Mesenchymal stem cell (in vitro differentiated cells and primary cell): ENCODE data around the gene GLP2R.
A peak's percentile ranks its signal among the peaks of the same experiment; 100 is the strongest.

Source experiments
- DNase-seq: peaks from one replicate; pipeline ENCODE4 v3.0.0-alpha.2; 2013
- H2AFZ ChIP-seq: one replicate; pipeline ENCODE4 v1.6.1; 2013; ENCODE audit warnings: low read depth, mild to moderate bottlenecking, control low read depth, inconsistent platforms, low read length, moderate library complexity
- H2AK5ac ChIP-seq: 2 replicates; pipeline ENCODE4 v1.6.1; 2013; ENCODE audit warnings: low read length, moderate library complexity, mild to moderate bottlenecking, inconsistent platforms; ENCODE audit not compliant: severe bottlenecking
- H2BK120ac ChIP-seq: one replicate; pipeline ENCODE4 v1.6.1; 2013; ENCODE audit warnings: low read depth, mild to moderate bottlenecking, inconsistent platforms, low read length, moderate library complexity
- H2BK12ac ChIP-seq, 2 experiments: one replicate each; pipeline ENCODE4 v1.6.1; 2013; ENCODE audit warnings: inconsistent platforms in 2 of 2, low read length in 2 of 2, mild to moderate bottlenecking in 2 of 2, moderate library complexity in 2 of 2, control low read depth in 1 of 2
- H2BK15ac ChIP-seq: one replicate; pipeline ENCODE4 v1.6.1; 2013; ENCODE audit warnings: mild to moderate bottlenecking, low read depth, inconsistent platforms; ENCODE audit not compliant: poor library complexity, severe bottlenecking
- H2BK5ac ChIP-seq: 2 replicates; pipeline ENCODE4 v1.6.1; 2013; ENCODE audit warnings: low read depth, mild to moderate bottlenecking, low read length, control low read depth, inconsistent platforms; ENCODE audit not compliant: poor library complexity, severe bottlenecking
- H3K14ac ChIP-seq, 2 experiments: one replicate each; pipeline ENCODE4 v1.6.1; 2013; ENCODE audit warnings: inconsistent platforms in 2 of 2, low read length in 2 of 2, control low read depth in 1 of 2, mild to moderate bottlenecking in 1 of 2, moderate library complexity in 1 of 2
- H3K18ac ChIP-seq, 2 experiments: one replicate each; pipeline ENCODE4 v1.6.1; 2013; ENCODE audit warnings: inconsistent platforms in 2 of 2, low read length in 2 of 2, control low read depth in 1 of 2, low read depth in 1 of 2, mild to moderate bottlenecking in 1 of 2
- H3K23ac ChIP-seq, 2 experiments: one replicate each; pipeline ENCODE4 v1.6.1; 2013; ENCODE audit warnings: inconsistent platforms in 2 of 2, low read length in 2 of 2, mild to moderate bottlenecking in 2 of 2, moderate library complexity in 2 of 2, control low read depth in 1 of 2
- H3K27ac ChIP-seq: 2 replicates; pipeline ENCODE4 v1.5.1; 2013; ENCODE audit warnings: mild to moderate bottlenecking, moderate library complexity, low read length, control low read depth, inconsistent platforms; ENCODE audit not compliant: poor library complexity, severe bottlenecking
- H3K27me3 ChIP-seq, 2 experiments: 2 replicates each; pipeline versions ENCODE4 v1.6.1 to v1.7.0; 2013; ENCODE audit warnings: low read length in 2 of 2, mild to moderate bottlenecking in 2 of 2, moderate library complexity in 2 of 2, control low read depth in 1 of 2, inconsistent platforms in 1 of 2; ENCODE audit not compliant: control insufficient read depth in 1 of 2, insufficient read depth in 1 of 2
- H3K36me3 ChIP-seq, 2 experiments: 2 replicates each; pipeline versions ENCODE4 v1.6.1 to v1.7.0; 2013; ENCODE audit warnings: low read length in 2 of 2, control low read depth in 1 of 2, inconsistent platforms in 1 of 2, low read depth in 1 of 2, mild to moderate bottlenecking in 1 of 2; ENCODE audit not compliant: insufficient read depth in 2 of 2, control insufficient read depth in 1 of 2
- H3K4ac ChIP-seq, 2 experiments: one replicate each; pipeline ENCODE4 v1.6.1; 2013; ENCODE audit warnings: inconsistent platforms in 2 of 2, low read length in 2 of 2, mild to moderate bottlenecking in 2 of 2, moderate library complexity in 2 of 2, control low read depth in 1 of 2, low read depth in 1 of 2
- H3K4me1 ChIP-seq: 2 replicates; pipeline ENCODE4 v1.6.1; 2013; ENCODE audit warnings: low read depth, low read length, control low read depth; ENCODE audit not compliant: control insufficient read depth, insufficient read depth
- H3K4me2 ChIP-seq: 2 replicates; pipeline ENCODE4 v1.6.1; 2013; ENCODE audit warnings: low read length, mild to moderate bottlenecking, inconsistent platforms; ENCODE audit not compliant: poor library complexity, severe bottlenecking
- H3K4me3 ChIP-seq, 2 experiments: 2 replicates each; pipeline versions ENCODE4 v1.5.1 to v1.7.0; 2013; ENCODE audit warnings: low read length in 2 of 2, mild to moderate bottlenecking in 2 of 2, control low read depth in 1 of 2, low read depth in 1 of 2; ENCODE audit not compliant: insufficient read depth in 1 of 2
- H3K79me1 ChIP-seq: replicated peaks from 2 replicates; pipeline ENCODE4 v1.6.1; 2013; ENCODE audit warnings: mild to moderate bottlenecking, control low read depth, low read length, inconsistent platforms; ENCODE audit not compliant: poor library complexity, severe bottlenecking
- H3K9ac ChIP-seq: 2 replicates; pipeline ENCODE4 v1.7.0; 2013; ENCODE audit warnings: mild to moderate bottlenecking, low read length, moderate library complexity
- H3K9me3 ChIP-seq: 2 replicates; pipeline ENCODE4 v1.7.0; 2013; ENCODE audit warnings: mild to moderate bottlenecking, low read length; ENCODE audit not compliant: control insufficient read depth
- H4K8ac ChIP-seq: one replicate; pipeline ENCODE4 v1.6.1; 2013; ENCODE audit warnings: inconsistent platforms, mild to moderate bottlenecking, low read length, moderate library complexity
- H4K91ac ChIP-seq: one replicate; pipeline ENCODE4 v1.6.1; 2013; ENCODE audit warnings: mild to moderate bottlenecking, low read length, inconsistent platforms
- WGBS: methylation state at CpG from one replicate; pipeline ENCODE4 v1.1.7; 2013; ENCODE audit warnings: mixed read lengths; 5-methylcytosine and 5-hydroxymethylcytosine counted together

Gene GLP2R

GRCh38 chr17:9860851-9861250 is 35.1 kb downstream of the GLP2R start:
- Histone ChIP-seq H3K4ac (no peak overlapping the region), H4K91ac (peak overlapping the region; percentile 35), H3K36me3 (no peaks in the 10 kb centered on the region), H3K23ac (no peak overlapping the region), H3K9ac (no peak overlapping the region), H2AK5ac (no peak overlapping the region), H3K4me2 (no peak overlapping the region), H3K27ac (no peak overlapping the region), H2BK15ac (no peak overlapping the region), H3K79me1 (no peaks in the 10 kb centered on the region), H4K8ac (no peak overlapping the region), H3K14ac (no peak overlapping the region), H2BK120ac (no peak overlapping the region), H2AFZ (no peak overlapping the region), H3K9me3 (peaks cover 19% of the 10 kb centered on the region), H3K27me3 (peaks cover 0 to 12% of the 10 kb centered on the region in 2 experiments), H3K4me1 (no peaks in the 10 kb centered on the region), H3K4me3 (no peak overlapping the region), H2BK12ac (no peak overlapping the region), H3K18ac (no peak overlapping the region), H2BK5ac (no peak overlapping the region)
- 71% methylated on average over 5 of the region's 7 CpGs for WGBS
- DNase-seq: no peak

GRCh38 chr17:9862220-9862619 is 36.5 kb downstream of the GLP2R start:
- no peaks in the 10 kb centered on the region for H3K79me1 ChIP-seq
- H3K23ac ChIP-seq: no peak overlapping the region
- H4K91ac ChIP-seq: no peak overlapping the region
- no peak overlapping the region for H3K9ac ChIP-seq
- peak; percentile 3 for DNase-seq
- no peak overlapping the region for H3K14ac ChIP-seq
- H2AFZ ChIP-seq: no peak overlapping the region
- no peaks in the 10 kb centered on the region for H3K36me3 ChIP-seq
- no peak overlapping the region for H4K8ac ChIP-seq
- no peak overlapping the region for H3K4ac ChIP-seq
- H2AK5ac ChIP-seq: no peak overlapping the region
- peaks cover 0 to 12% of the 10 kb centered on the region in 2 experiments for H3K27me3 ChIP-seq
- no peak overlapping the region for H2BK15ac ChIP-seq
- no peak overlapping the region for H2BK5ac ChIP-seq
- H3K9me3 ChIP-seq: peaks cover 28% of the 10 kb centered on the region
- no peak overlapping the region for H2BK120ac ChIP-seq
- no peak overlapping the region for H3K4me2 ChIP-seq
- no peaks in the 10 kb centered on the region for H3K4me1 ChIP-seq
- H3K27ac ChIP-seq: no peak overlapping the region
- H2BK12ac ChIP-seq: no peak overlapping the region
- H3K18ac ChIP-seq: no peak overlapping the region
- no CpG with 5 or more reads among the region's 1 CpG for WGBS
- H3K4me3 ChIP-seq: no peak overlapping the region

- H2BK120ac ChIP-seq: no peak overlapping the region
- H3K23ac ChIP-seq: no peak overlapping the region
- no peak overlapping the region for H3K4ac ChIP-seq
- no peak overlapping the region for H2BK15ac ChIP-seq
- H2AK5ac ChIP-seq: no peak overlapping the region
- H3K27me3 ChIP-seq: peaks cover 0 to 14% of the 10 kb centered on the region in 2 experiments
- no peak for DNase-seq
- peaks cover 28% of the 10 kb centered on the region for H3K9me3 ChIP-seq
- no peak overlapping the region for H3K4me3 ChIP-seq
- H2BK12ac ChIP-seq: no peak overlapping the region
- no peak overlapping the region for H2AFZ ChIP-seq
- WGBS: 86% methylated on average over 3 of the region's 4 CpGs
- H3K9ac ChIP-seq: no peak overlapping the region
- H2BK5ac ChIP-seq: no peak overlapping the region
- H4K8ac ChIP-seq: no peak overlapping the region
- H3K4me2 ChIP-seq: no peak overlapping the region
- H3K79me1 ChIP-seq: no peaks in the 10 kb centered on the region
- H4K91ac ChIP-seq: no peak overlapping the region
- no peak overlapping the region for H3K18ac ChIP-seq
- H3K36me3 ChIP-seq: no peaks in the 10 kb centered on the region
- no peaks in the 10 kb centered on the region for H3K4me1 ChIP-seq
- no peak overlapping the region for H3K14ac ChIP-seq
- H3K27ac ChIP-seq: no peak overlapping the region
Observed at GRCh38 chr17:9862949-9863348, 37.2 kb downstream of the GLP2R start.

GRCh38 chr17:9865586-9865985 is 39.9 kb downstream of the GLP2R start:
- Histone ChIP-seq H3K79me1 (no peaks in the 10 kb centered on the region), H3K14ac (no peak overlapping the region), H2BK120ac (no peak overlapping the region), H3K9me3 (peaks cover 20% of the 10 kb centered on the region), H2AFZ (no peak overlapping the region), H4K8ac (no peak overlapping the region), H3K27ac (no peak overlapping the region), H2BK5ac (no peak overlapping the region), H3K23ac (no peak overlapping the region), H3K4me1 (no peaks in the 10 kb centered on the region), H3K4ac (no peak overlapping the region), H3K36me3 (no peaks in the 10 kb centered on the region), H3K9ac (no peak overlapping the region), H3K18ac (no peak overlapping the region), H3K27me3 (peaks cover 0 to 23% of the 10 kb centered on the region in 2 experiments), H4K91ac (no peak overlapping the region), H3K4me2 (no peak overlapping the region), H2BK15ac (no peak overlapping the region), H3K4me3 (no peak overlapping the region), H2BK12ac (no peak overlapping the region), H2AK5ac (no peak overlapping the region)
- peak; percentile 37 for DNase-seq
- WGBS: 33% methylated on average over 1 of the region's 1 CpG
